Activated T-helper 17 cell treated with anti-CD3 and anti-CD28 coated beads, Interleukin-2, amount 50 U/mL, for 72 hours (primary cell): ENCODE measurements around the gene CCDC47. TPM values are rescaled to one million over a fixed set of nuclear protein-coding genes. Genes with fewer than 3 reads are reported as not detected.

Experiments
- ATAC-seq: fragments of 150-1000 bp; cut with Tn5 transposase; replicated peaks from 2 replicates; pipeline ENCODE4 v1.10.0; 2021; ENCODE audit warnings: mild to moderate bottlenecking, moderate library complexity
- H3K27ac Mint-ChIP-seq: one replicate; pipeline ENCODE4 v1.8.0; 2022; ENCODE audit warnings: mixed read lengths
- H3K27me3 Mint-ChIP-seq: one replicate; pipeline ENCODE4 v1.8.0; 2022; ENCODE audit warnings: mixed read lengths
- H3K36me3 Mint-ChIP-seq: one replicate; pipeline ENCODE4 v1.8.0; 2022; ENCODE audit warnings: low read depth, mild to moderate bottlenecking, mixed read lengths
- H3K4me1 Mint-ChIP-seq: one replicate; pipeline ENCODE4 v1.8.0; 2022; ENCODE audit warnings: mixed read lengths
- H3K4me3 Mint-ChIP-seq: one replicate; pipeline ENCODE4 v1.8.0; 2022; ENCODE audit warnings: mild to moderate bottlenecking, mixed read lengths
- H3K9me3 Mint-ChIP-seq: one replicate; pipeline ENCODE4 v1.8.0; 2022; ENCODE audit warnings: mixed read lengths
- total RNA-seq, 2 donors: library from RNA; stranded (reverse); gene quantifications; one replicate each; pipeline ENCODE4 v1.2.3, GENCODE V29; 2022

The CCDC47 gene
- total RNA-seq, 2 donors from 2014 or later: 75.5 to 99.9 TPM

DNA sequence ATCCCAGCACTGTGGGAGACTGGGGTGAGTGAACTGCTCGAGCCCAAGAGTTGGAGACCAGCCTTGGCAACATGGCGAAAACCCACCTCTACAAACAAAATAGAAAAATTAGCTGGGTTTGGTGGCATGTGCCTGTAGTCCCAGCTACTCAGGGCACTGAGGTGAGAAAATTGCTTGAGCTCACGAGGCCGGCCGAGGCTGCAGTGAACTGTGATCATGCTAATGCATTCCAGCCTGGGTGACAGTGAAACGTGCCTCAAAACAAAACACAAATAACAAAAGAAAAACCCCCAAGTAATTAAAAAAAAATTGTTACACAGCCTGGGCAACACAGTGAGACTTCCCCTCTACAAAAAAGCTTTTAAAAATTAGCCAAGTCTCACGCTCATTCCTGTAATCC is 5.0 kb downstream of the CCDC47 start:
- H3K27me3 Mint-ChIP-seq: no peaks in the 10 kb centered on the region

GRCh38 chr17:63766754-63767153 is 6.6 kb downstream of the CCDC47 start:
- Mint-ChIP-seq H3K27ac (peak overlapping the region; percentile 38), H3K27me3 (no peaks in the 10 kb centered on the region), H3K4me3 (no peak overlapping the region), H3K9me3 (no peaks in the 10 kb centered on the region), H3K4me1 (peaks cover 10% of the 10 kb centered on the region), H3K36me3 (peaks cover 100% of the 10 kb centered on the region)
- ATAC-seq: no peak

More for the DNA sequence above, 5.0 kb downstream of the CCDC47 start:
- Mint-ChIP-seq H3K9me3 (no peaks in the 10 kb centered on the region), H3K36me3 (peaks cover 100% of the 10 kb centered on the region), H3K4me3 (no peak overlapping the region), H3K4me1 (peaks cover 10% of the 10 kb centered on the region), H3K27ac (no peak overlapping the region)
- no peak for ATAC-seq

- Mint-ChIP-seq H3K36me3 (peaks cover 100% of the 10 kb centered on the region), H3K9me3 (no peaks in the 10 kb centered on the region), H3K27ac (no peak overlapping the region), H3K4me1 (peaks cover 10% of the 10 kb centered on the region), H3K27me3 (no peaks in the 10 kb centered on the region), H3K4me3 (no peak overlapping the region)
- no peak for ATAC-seq
Observed at GRCh38 chr17:63764716-63765115, 8.7 kb downstream of the CCDC47 start.

GRCh38 chr17:63762161-63763078 is 11.0 kb downstream of the CCDC47 start:
- Mint-ChIP-seq H3K27ac (no peak overlapping the region), H3K4me3 (no peak overlapping the region), H3K36me3 (peaks cover 100% of the 10 kb centered on the region), H3K4me1 (peaks cover 5% of the 10 kb centered on the region), H3K9me3 (no peaks in the 10 kb centered on the region), H3K27me3 (no peaks in the 10 kb centered on the region)
- ATAC-seq: no peak

GRCh38 chr17:63760771-63761539 is 12.4 kb downstream of the CCDC47 start:
- peak; percentile 76 for ATAC-seq
- Mint-ChIP-seq H3K27ac (no peak overlapping the region), H3K4me3 (no peak overlapping the region), H3K4me1 (no peaks in the 10 kb centered on the region), H3K9me3 (no peaks in the 10 kb centered on the region), H3K27me3 (no peaks in the 10 kb centered on the region), H3K36me3 (peaks cover 100% of the 10 kb centered on the region)

DNA sequence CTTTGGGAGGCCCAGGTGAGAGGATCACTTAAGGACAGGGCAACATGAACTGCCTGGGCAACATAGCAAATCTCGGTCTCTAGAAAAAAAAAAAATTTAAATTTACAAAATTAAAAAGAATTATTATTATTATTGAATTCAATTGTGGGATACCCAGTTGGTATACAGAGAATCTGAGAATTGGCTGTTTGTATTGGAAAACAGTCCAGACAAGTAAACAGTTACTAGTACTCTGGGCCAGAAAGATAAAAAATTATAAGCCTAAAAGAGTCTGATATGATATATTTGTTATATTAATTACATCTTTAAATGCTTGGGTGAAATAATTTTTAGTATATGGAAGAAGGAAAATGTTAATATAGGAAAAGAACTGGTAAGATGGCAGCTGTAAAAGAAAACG is 15.0 kb downstream of the CCDC47 start:
- H3K4me1 Mint-ChIP-seq: no peaks in the 10 kb centered on the region
- ATAC-seq: no peak
- H3K27ac Mint-ChIP-seq: no peak overlapping the region
- peaks cover 100% of the 10 kb centered on the region for H3K36me3 Mint-ChIP-seq
- H3K4me3 Mint-ChIP-seq: no peak overlapping the region
- H3K9me3 Mint-ChIP-seq: no peaks in the 10 kb centered on the region
- no peaks in the 10 kb centered on the region for H3K27me3 Mint-ChIP-seq

DNA sequence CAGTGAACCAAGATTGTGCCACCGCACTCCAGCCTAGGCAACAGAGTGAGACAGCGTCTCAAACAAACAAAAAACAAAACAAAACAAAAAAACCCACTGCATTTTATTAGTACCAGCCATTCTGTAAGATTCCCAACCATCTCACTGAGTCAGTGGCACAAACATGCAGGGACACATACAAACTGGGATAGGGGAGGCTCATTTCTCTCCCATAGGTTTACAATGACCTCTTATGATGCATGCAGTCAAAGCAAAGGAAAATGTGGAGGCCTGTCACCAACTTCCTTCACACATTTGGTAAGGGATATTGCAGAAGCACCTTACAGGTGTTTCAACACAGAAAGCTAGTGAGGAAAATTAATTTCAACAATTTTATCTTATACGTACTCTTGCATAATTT is 19.4 kb downstream of the CCDC47 start:
- Mint-ChIP-seq H3K36me3 (peaks cover 98% of the 10 kb centered on the region), H3K4me3 (no peak overlapping the region), H3K9me3 (no peaks in the 10 kb centered on the region), H3K27me3 (no peaks in the 10 kb centered on the region), H3K4me1 (peaks cover 4% of the 10 kb centered on the region), H3K27ac (no peak overlapping the region)
- ATAC-seq: no peak

GRCh38 chr17:63753215-63753614 is 20.2 kb downstream of the CCDC47 start:
- Mint-ChIP-seq H3K27me3 (no peaks in the 10 kb centered on the region), H3K4me3 (peak overlapping the region; percentile 5), H3K36me3 (peaks cover 97% of the 10 kb centered on the region), H3K4me1 (peaks cover 4% of the 10 kb centered on the region), H3K27ac (peak overlapping the region; percentile 44), H3K9me3 (no peaks in the 10 kb centered on the region)
- no peak for ATAC-seq

DNA sequence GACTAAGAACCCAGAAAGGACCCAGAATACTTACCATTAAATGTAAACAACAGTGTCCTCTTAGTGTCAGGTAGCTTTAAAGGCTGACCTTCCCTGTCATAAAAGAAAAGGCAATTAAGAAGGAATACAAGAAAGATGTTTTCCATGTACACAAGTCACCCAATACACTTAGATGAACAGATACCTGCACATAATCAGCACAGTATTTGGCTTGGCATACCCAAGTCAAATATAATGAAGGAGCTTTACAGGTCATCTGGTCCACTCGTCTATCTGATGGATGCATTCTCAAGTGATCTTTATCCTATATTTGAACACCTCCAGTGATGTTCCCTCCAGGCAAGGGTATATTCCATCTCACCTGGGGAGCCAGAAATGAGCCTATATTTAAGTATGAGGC is 20.7 kb downstream of the CCDC47 start:
- Mint-ChIP-seq H3K4me3 (peak overlapping the region; percentile 5), H3K27me3 (no peaks in the 10 kb centered on the region), H3K36me3 (peaks cover 97% of the 10 kb centered on the region), H3K9me3 (no peaks in the 10 kb centered on the region), H3K27ac (peak overlapping the region; percentile 44), H3K4me1 (peaks cover 4% of the 10 kb centered on the region)
- no peak for ATAC-seq

GRCh38 chr17:63751806-63752205 is 21.6 kb downstream of the CCDC47 start:
- H3K4me1 Mint-ChIP-seq: peaks cover 4% of the 10 kb centered on the region
- H3K36me3 Mint-ChIP-seq: peaks cover 97% of the 10 kb centered on the region
- no peaks in the 10 kb centered on the region for H3K9me3 Mint-ChIP-seq
- peak overlapping the region; percentile 70 for H3K27ac Mint-ChIP-seq
- ATAC-seq: peak; percentile 54
- peak overlapping the region; percentile 29 for H3K4me3 Mint-ChIP-seq
- H3K27me3 Mint-ChIP-seq: no peaks in the 10 kb centered on the region

DNA sequence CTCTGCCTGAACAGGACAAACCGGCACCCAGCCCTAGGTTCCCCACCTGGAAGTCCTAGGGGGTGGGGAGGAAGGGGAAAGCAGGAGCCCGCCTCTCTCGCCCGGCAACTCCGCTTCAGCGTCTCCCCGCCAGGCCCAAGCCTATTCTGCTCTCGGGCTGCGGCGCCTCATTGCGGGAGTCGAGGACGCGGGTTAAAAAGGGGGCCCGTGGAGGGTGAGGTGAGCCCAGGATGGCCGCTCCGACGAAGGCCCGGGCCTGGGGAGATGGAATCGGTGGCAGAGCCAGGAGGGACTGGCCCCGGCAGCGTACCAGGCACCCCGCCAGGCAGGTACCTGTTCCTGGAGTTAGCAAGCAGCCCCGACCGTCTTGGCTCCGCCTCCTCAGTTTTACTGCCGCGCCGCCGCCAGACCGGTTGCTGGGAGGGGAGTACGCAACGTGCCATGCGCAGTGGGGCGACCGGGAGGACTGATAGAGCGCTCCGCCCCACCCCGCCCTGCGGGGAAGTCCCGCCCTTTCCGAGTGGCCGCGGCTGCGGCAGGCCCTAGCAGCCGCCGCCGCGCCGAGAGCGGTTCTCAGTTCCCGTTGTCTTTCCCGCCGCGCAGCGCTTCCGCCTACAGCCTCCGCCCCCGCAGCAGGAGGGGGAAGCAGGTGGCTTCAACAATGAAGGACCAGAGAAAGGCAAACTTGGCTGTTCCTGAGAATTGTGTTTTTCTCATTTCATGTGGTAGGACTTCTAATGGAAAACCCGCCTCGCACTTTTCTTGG is 31.8 kb downstream of the CCDC47 start, which contains the start of gene STRADA:
Gene STRADA (minus strand): TSS at position 392 of the 766 bp plus-strand sequence. CDS start 13,430 bp downstream, outside the sequence.
- ATAC-seq: peak; percentile 92
- Mint-ChIP-seq H3K27me3 (no peaks in the 10 kb centered on the region), H3K4me3 (peak within 1 kb of the TSS; percentile 89), H3K36me3 (peaks cover 27% of the 10 kb centered on the region), H3K4me1 (peaks cover 5% of the 10 kb centered on the region), H3K9me3 (no peaks in the 10 kb centered on the region), H3K27ac (peak within 1 kb of the TSS; percentile 95)

- Mint-ChIP-seq H3K36me3 (peaks cover 22% of the 10 kb centered on the region), H3K27me3 (no peaks in the 10 kb centered on the region), H3K9me3 (no peaks in the 10 kb centered on the region), H3K4me1 (peaks cover 5% of the 10 kb centered on the region), H3K4me3 (peak overlapping the region; percentile 89), H3K27ac (peak overlapping the region; percentile 95)
- peak; percentile 19 for ATAC-seq
Observed at GRCh38 chr17:63741143-63741407, 32.3 kb downstream of the CCDC47 start.

GRCh38 chr17:63740464-63741142 is 32.8 kb downstream of the CCDC47 start:
- H3K4me3 Mint-ChIP-seq: peak overlapping the region; percentile 89
- H3K27ac Mint-ChIP-seq: peak overlapping the region; percentile 95
- H3K36me3 Mint-ChIP-seq: peaks cover 17% of the 10 kb centered on the region
- H3K9me3 Mint-ChIP-seq: no peaks in the 10 kb centered on the region
- H3K4me1 Mint-ChIP-seq: peaks cover 5% of the 10 kb centered on the region
- no peak for ATAC-seq
- H3K27me3 Mint-ChIP-seq: no peaks in the 10 kb centered on the region

GRCh38 chr17:63735691-63736090 is 37.7 kb downstream of the CCDC47 start:
- no peaks in the 10 kb centered on the region for H3K27me3 Mint-ChIP-seq
- no peak for ATAC-seq
- no peaks in the 10 kb centered on the region for H3K9me3 Mint-ChIP-seq
- H3K27ac Mint-ChIP-seq: no peak overlapping the region
- H3K36me3 Mint-ChIP-seq: peaks cover 12% of the 10 kb centered on the region
- H3K4me1 Mint-ChIP-seq: peaks cover 6% of the 10 kb centered on the region
- no peak overlapping the region for H3K4me3 Mint-ChIP-seq
